HEK293T (cell line): ENCODE results near the gene OR5P2.

Source experiments
- FOXK2 ChIP-seq: fragments of 450-650 bp; IDR thresholded peaks from 2 replicates; pipeline ENCODE4 v1.6.1; 2016; ENCODE audit warnings: mild to moderate bottlenecking
- FOXM1 ChIP-seq: fragments of 450-650 bp; IDR thresholded peaks from 2 replicates; pipeline ENCODE4 v1.6.1; 2017; ENCODE audit warnings: mild to moderate bottlenecking, borderline replicate concordance

DNA sequence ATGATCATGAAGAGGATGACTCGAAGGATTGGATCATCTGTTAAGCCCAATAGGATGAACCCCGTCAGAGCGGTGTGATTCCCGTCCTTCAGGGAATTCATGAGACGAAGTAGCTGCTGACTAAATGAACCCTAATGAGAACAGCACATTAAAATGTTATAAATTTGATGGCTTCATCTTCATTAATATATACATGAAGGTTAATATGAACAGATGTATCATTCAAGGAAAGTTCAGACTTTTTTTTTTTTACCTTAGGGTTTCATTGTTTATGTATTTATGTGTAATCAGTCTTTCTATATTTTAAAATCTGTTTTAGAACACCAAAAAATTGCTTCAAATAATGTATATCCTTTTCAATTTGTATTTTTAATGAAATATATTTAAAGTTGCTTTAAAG is at the start of gene OR5P2:
- TF ChIP-seq FOXK2 (no peak), FOXM1 (no peak)
